MM.1S (cell line): ENCODE measurements around the gene DNAAF1.
A peak's percentile ranks its signal among the peaks of the same experiment; 100 is the strongest.

Experiments
- DNase-seq: peaks from one replicate; pipeline ENCODE4 v3.0.0-alpha.2; 2015
- H2AFZ ChIP-seq: fragments of 300-600 bp; sonication (generic); 2 replicates; pipeline ENCODE4 v1.6.0; 2016; ENCODE audit warnings: antibody characterized with exemption, low read length
- H3F3A ChIP-seq: fragments of 300-600 bp; sonication (generic); 2 replicates; pipeline ENCODE4 v1.6.1; 2016; ENCODE audit warnings: mild to moderate bottlenecking, antibody characterized with exemption, low read length, moderate library complexity, mixed read lengths; ENCODE audit not compliant: insufficient read depth
- H3K27ac ChIP-seq: fragments of 300-600 bp; sonication (generic); 2 replicates; pipeline ENCODE4 v1.5.1; 2016; ENCODE audit warnings: mild to moderate bottlenecking, low read length
- H3K27me3 ChIP-seq: fragments of 300-600 bp; sonication (generic); replicated peaks from 2 replicates; pipeline ENCODE4 v1.6.0; 2016; ENCODE audit warnings: low read length; ENCODE audit not compliant: insufficient read depth
- H3K36me3 ChIP-seq: fragments of 300-600 bp; sonication (generic); replicated peaks from 2 replicates; pipeline ENCODE4 v1.6.1; 2016; ENCODE audit warnings: mild to moderate bottlenecking, low read length, mixed read lengths; ENCODE audit not compliant: insufficient read depth
- H3K4me1 ChIP-seq: fragments of 300-600 bp; sonication (generic); 2 replicates; pipeline ENCODE4 v1.6.1; 2016; ENCODE audit warnings: low read length, mixed read lengths
- H3K4me2 ChIP-seq: fragments of 300-600 bp; sonication (generic); 2 replicates; pipeline ENCODE4 v1.6.0; 2016; ENCODE audit warnings: low read depth, low read length
- H3K4me3 ChIP-seq: fragments of 300-600 bp; sonication (generic); 2 replicates; pipeline ENCODE4 v1.5.1; 2016; ENCODE audit warnings: low read length, mixed read lengths
- H3K79me2 ChIP-seq: fragments of 300-600 bp; sonication (generic); 2 replicates; pipeline ENCODE4 v1.6.1; 2016; ENCODE audit warnings: mixed run types, low read length, mixed read lengths
- H3K9ac ChIP-seq: fragments of 300-600 bp; sonication (generic); 2 replicates; pipeline ENCODE4 v1.6.1; 2016; ENCODE audit warnings: low read length, mixed read lengths
- H3K9me2 ChIP-seq: fragments of 300-600 bp; sonication (generic); replicated peaks from 2 replicates; pipeline ENCODE4 v1.6.1; 2016; ENCODE audit warnings: mild to moderate bottlenecking, low read length, mixed read lengths; ENCODE audit not compliant: insufficient read depth
- H3K9me3 ChIP-seq: fragments of 300-600 bp; sonication (generic); replicated peaks from 2 replicates; pipeline ENCODE4 v1.6.1; 2016; ENCODE audit warnings: mild to moderate bottlenecking, low read length, mixed read lengths; ENCODE audit not compliant: insufficient read depth
- H4K20me1 ChIP-seq: fragments of 300-600 bp; sonication (generic); 2 replicates; pipeline ENCODE4 v1.6.1; 2016; ENCODE audit warnings: mild to moderate bottlenecking, low read length, moderate library complexity, mixed read lengths; ENCODE audit not compliant: insufficient read depth
- EZH2 ChIP-seq: fragments of 300-600 bp; sonication (generic); optimal IDR thresholded peaks from 2 replicates; pipeline ENCODE3; 2017; ENCODE audit warnings: low read depth, mild to moderate bottlenecking, antibody characterized with exemption, low read length, mixed read lengths
- EZH2phosphoT487 ChIP-seq: fragments of 300-600 bp; sonication (generic); IDR thresholded peaks from 2 replicates; pipeline ENCODE4 v1.6.1; 2018; ENCODE audit warnings: antibody characterized with exemption, low read length
- TF ChIP-seq, protein P1 (sequence below): fragments of 300-600 bp; sonication (generic); IDR thresholded peaks from 2 replicates; pipeline ENCODE4 v1.5.1; 2016; ENCODE audit warnings: antibody characterized with exemption, low read length, mixed read lengths

DNAAF1 gene

DNA sequence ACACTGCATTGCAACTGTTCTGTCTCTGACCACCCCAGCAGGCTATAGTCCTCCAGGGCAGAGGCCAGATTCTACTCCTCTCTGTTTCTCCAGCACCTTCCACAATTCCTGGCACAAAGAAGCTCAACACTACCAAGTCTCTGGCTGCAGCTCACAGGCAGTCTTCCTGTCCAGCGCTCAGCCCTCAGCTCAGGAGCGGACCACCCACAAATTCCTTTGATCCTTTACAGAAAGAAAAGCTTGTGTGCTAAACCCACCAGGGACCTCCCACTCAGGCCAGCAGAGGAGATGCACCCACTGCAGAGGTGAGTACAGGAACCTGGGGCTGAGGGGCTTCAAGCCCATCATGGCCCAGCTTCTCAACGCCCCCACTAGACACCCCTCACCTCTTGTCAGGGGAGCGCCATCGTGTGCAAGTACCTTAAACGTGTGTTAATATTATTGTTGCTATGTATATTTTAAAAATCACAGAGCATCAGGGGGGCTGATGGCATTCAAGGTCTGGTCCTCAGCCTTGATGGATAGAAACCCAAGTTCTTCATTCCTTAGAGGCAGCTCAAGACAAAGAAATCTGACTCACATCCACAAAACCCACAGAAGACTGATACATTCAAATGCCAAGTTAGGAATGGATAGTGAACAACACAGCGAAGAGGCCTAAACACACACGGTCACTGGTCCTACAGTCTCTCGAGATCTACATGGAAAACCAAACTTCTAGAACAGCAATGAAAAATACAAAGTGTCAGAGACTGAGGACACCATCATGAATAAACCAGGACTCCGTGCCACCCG is 8.6 kb upstream of the DNAAF1 start:
- Histone ChIP-seq H3F3A (peaks cover 20% of the 10 kb centered on the region), H3K27ac (no peak overlapping the region), H3K9ac (no peak overlapping the region), H4K20me1 (no peaks in the 10 kb centered on the region), H3K9me2 (no peaks in the 10 kb centered on the region), H3K36me3 (no peaks in the 10 kb centered on the region), H3K4me2 (no peak overlapping the region), H3K4me3 (no peak overlapping the region), H3K27me3 (no peaks in the 10 kb centered on the region), H3K79me2 (peaks cover 55% of the 10 kb centered on the region), H3K4me1 (peaks cover 36% of the 10 kb centered on the region), H2AFZ (no peak overlapping the region), H3K9me3 (no peaks in the 10 kb centered on the region)
- TF ChIP-seq EZH2 (no peak), EZH2phosphoT487 (no peak)
- TF ChIP-seq, protein P1, sequence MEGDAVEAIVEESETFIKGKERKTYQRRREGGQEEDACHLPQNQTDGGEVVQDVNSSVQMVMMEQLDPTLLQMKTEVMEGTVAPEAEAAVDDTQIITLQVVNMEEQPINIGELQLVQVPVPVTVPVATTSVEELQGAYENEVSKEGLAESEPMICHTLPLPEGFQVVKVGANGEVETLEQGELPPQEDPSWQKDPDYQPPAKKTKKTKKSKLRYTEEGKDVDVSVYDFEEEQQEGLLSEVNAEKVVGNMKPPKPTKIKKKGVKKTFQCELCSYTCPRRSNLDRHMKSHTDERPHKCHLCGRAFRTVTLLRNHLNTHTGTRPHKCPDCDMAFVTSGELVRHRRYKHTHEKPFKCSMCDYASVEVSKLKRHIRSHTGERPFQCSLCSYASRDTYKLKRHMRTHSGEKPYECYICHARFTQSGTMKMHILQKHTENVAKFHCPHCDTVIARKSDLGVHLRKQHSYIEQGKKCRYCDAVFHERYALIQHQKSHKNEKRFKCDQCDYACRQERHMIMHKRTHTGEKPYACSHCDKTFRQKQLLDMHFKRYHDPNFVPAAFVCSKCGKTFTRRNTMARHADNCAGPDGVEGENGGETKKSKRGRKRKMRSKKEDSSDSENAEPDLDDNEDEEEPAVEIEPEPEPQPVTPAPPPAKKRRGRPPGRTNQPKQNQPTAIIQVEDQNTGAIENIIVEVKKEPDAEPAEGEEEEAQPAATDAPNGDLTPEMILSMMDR, result no peak
- no peak for DNase-seq

DNA sequence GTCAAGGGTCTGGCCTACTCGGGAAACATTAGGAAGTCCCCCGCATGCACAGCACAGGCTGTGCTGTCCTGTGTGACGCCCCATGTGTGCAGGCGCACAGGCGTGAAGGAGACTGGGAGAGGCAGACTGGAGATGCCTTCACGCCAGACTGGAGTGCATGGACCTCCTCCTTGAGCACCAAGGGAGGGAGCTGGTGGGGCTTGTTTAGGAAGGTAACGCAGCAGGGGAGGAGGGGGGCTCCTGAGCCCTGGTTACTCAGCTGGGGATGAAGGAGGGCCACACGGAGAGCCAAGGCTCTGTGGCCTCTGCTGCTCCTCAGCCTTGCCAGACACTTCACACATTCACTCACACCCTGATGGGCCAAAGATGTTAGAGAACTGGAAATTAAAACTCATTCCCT is 7.8 kb upstream of the DNAAF1 start:
- H3K9ac ChIP-seq, result no peak overlapping the region
- H3K9me3 ChIP-seq, result no peaks in the 10 kb centered on the region
- no peak overlapping the region for H2AFZ ChIP-seq
- H3K4me3 ChIP-seq, result no peak overlapping the region
- TF ChIP-seq EZH2phosphoT487 (no peak), EZH2 (no peak)
- TF ChIP-seq, protein P1, result no peak
- peaks cover 36% of the 10 kb centered on the region for H3K4me1 ChIP-seq
- H3K36me3 ChIP-seq, result no peaks in the 10 kb centered on the region
- no peaks in the 10 kb centered on the region for H3K27me3 ChIP-seq
- peak overlapping the region; percentile 100 for H3K27ac ChIP-seq
- peaks cover 63% of the 10 kb centered on the region for H3K79me2 ChIP-seq
- no peak for DNase-seq
- H3K4me2 ChIP-seq, result 0 out of 2 replicates have a peak overlapping the region, but pooled peaks have one; percentile 81
- no peaks in the 10 kb centered on the region for H4K20me1 ChIP-seq
- peaks cover 20% of the 10 kb centered on the region for H3F3A ChIP-seq
- no peaks in the 10 kb centered on the region for H3K9me2 ChIP-seq

DNA sequence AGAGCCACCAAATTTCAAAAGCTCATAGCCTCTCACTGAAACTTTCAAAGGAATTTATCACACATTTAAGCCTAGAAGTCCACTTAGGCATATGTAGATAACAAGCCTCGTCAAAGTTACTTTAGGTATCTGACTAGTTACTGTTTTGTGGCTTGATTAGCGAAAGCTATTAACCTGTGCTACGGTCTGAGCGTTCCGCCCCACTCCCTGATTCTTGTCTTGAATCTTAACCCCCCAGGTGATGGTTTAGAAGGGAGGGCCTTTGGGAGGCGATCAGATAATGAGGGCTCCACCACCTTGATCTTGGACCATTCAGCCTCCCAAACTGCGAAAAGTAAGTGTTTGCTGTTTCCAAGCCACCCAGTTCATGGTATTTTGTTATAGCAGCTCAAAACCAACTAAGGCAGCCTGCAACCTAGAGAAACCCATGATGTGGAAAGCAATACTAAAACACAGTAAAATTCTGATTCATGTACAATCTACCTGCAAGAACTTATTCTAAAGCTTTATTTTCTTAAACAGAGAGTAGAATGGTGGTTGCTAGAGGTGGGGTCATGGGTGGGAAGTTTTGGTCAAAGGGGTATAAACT is 7.2 kb upstream of the DNAAF1 start:
- H3K9me2 ChIP-seq, result no peaks in the 10 kb centered on the region
- no peak overlapping the region for H2AFZ ChIP-seq
- H3K4me1 ChIP-seq, result peaks cover 33% of the 10 kb centered on the region
- peak overlapping the region; percentile 25; the same call in 1 of the 2 replicates for H3K4me3 ChIP-seq
- DNase-seq, result no peak
- peak overlapping the region; percentile 76 for H3K9ac ChIP-seq
- no peaks in the 10 kb centered on the region for H3K36me3 ChIP-seq
- H3K9me3 ChIP-seq, result no peaks in the 10 kb centered on the region
- no peaks in the 10 kb centered on the region for H4K20me1 ChIP-seq
- H3F3A ChIP-seq, result peaks cover 20% of the 10 kb centered on the region
- TF ChIP-seq, protein P1, result no peak
- H3K27ac ChIP-seq, result peak overlapping the region; percentile 100
- peaks cover 65% of the 10 kb centered on the region for H3K79me2 ChIP-seq
- H3K4me2 ChIP-seq, result peak overlapping the region; percentile 81
- H3K27me3 ChIP-seq, result no peaks in the 10 kb centered on the region
